ENCODE measurements around the gene ADCY2.
A peak's percentile ranks its signal among the peaks of the same experiment; 100 is the strongest.

Gene ADCY2

DNA sequence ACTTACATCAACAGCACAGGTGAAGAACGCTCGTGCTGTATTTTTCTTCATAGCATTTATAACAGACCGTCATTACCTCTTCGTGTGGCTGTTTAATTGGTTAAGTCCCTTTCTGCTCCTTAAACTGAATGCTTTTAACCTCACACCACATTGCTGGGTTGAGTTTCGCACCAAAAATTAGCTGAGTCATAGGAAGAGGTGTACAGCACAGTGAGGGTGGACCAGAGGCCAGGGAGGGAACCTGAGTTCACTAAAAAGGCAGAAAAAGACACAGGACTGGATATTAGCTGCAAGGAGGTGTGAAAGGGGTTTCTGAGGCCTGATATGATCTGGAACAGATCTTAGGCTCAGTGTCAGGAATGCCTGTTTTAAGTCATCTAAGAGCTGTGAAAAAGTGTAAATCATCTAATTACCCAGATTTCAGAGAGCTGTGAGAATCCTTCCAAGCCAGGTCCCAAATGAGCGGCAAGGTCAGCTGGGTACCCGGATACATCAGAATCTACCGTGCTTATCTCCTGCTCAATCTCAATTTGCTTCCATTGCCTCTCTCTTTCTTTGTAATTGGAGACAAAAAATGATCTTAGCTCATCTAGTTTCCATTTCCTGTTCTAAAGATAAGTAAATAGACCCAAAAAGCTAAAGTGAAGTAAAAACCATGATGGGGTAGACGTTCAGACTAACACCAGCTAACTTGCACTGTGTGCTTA, 462.1 kb downstream of the ADCY2 start:
- TF ChIP-seq, protein P1, sequence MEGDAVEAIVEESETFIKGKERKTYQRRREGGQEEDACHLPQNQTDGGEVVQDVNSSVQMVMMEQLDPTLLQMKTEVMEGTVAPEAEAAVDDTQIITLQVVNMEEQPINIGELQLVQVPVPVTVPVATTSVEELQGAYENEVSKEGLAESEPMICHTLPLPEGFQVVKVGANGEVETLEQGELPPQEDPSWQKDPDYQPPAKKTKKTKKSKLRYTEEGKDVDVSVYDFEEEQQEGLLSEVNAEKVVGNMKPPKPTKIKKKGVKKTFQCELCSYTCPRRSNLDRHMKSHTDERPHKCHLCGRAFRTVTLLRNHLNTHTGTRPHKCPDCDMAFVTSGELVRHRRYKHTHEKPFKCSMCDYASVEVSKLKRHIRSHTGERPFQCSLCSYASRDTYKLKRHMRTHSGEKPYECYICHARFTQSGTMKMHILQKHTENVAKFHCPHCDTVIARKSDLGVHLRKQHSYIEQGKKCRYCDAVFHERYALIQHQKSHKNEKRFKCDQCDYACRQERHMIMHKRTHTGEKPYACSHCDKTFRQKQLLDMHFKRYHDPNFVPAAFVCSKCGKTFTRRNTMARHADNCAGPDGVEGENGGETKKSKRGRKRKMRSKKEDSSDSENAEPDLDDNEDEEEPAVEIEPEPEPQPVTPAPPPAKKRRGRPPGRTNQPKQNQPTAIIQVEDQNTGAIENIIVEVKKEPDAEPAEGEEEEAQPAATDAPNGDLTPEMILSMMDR (conservative IDR thresholded peaks at IDR 0.05; ENCODE audit: low read depth, low read length) = no peak
- peak overlapping the region; percentile 28; the same call in 1 of the 2 replicates for H2AFZ ChIP-seq (ENCODE audit: low read depth)
- H3K9ac ChIP-seq = peak overlapping the region; percentile 64
- H3K27me3 ChIP-seq (ENCODE audit: insufficient read depth, low read depth) = no peaks in the 10 kb centered on the region
- H3K36me3 ChIP-seq (ENCODE audit: insufficient read depth) = peaks cover 6% of the 10 kb centered on the region; the same call in 1 of the 2 replicates
- H3K27ac ChIP-seq = peak overlapping the region; percentile 90
- peaks cover 48% of the 10 kb centered on the region for H3K4me1 ChIP-seq (ENCODE audit: low read depth, poor library complexity, severe bottlenecking)
- H3K4me3 ChIP-seq (IDR thresholded peaks at IDR 0.05; ENCODE audit: insufficient read depth, low read depth, low read length) = no peak overlapping the region
- no peaks in the 10 kb centered on the region for H3K79me2 ChIP-seq (ENCODE audit: insufficient read depth, low read depth)
- peak overlapping the region; percentile 96 for H3K4me2 ChIP-seq
- no peaks in the 10 kb centered on the region; the same call in 1 of the 2 replicates for H4K20me1 ChIP-seq (ENCODE audit: insufficient read depth)

DNA sequence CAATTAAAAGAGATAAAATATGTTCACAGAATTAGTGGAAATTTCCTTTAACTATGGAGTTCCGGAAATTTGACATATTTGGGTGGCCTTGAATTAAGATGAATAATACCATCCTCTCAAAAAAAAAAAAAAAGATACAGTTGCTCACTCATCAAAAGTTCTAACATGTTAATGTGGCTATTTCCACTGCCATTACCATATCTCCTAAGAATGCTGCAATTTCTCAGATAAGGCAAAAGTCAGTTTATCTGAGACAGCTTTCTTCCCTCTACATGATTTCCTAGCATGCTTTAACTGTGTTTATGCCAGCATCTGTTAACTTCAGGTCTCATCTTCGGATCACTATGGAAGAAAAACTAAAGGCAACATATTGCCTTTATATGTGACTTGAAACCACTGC, 470.3 kb downstream of the ADCY2 start:
- Histone ChIP-seq H2AFZ (ENCODE audit: low read depth) (no peak overlapping the region), H3K4me1 (ENCODE audit: low read depth, poor library complexity, severe bottlenecking) (peaks cover 20% of the 10 kb centered on the region), H3K27me3 (ENCODE audit: insufficient read depth, low read depth) (no peaks in the 10 kb centered on the region), H3K36me3 (ENCODE audit: insufficient read depth) (peaks cover 6% of the 10 kb centered on the region; the same call in 1 of the 2 replicates), H3K4me2 (no peak overlapping the region), H4K20me1 (ENCODE audit: insufficient read depth) (no peaks in the 10 kb centered on the region; the same call in 1 of the 2 replicates), H3K4me3 (IDR thresholded peaks at IDR 0.05; ENCODE audit: insufficient read depth, low read depth, low read length) (no peak overlapping the region), H3K79me2 (ENCODE audit: insufficient read depth, low read depth) (peaks cover 59% of the 10 kb centered on the region), H3K9ac (no peak overlapping the region), H3K27ac (no peak overlapping the region)
- TF ChIP-seq, protein P1 (conservative IDR thresholded peaks at IDR 0.05; ENCODE audit: low read depth, low read length) = no peak

DNA sequence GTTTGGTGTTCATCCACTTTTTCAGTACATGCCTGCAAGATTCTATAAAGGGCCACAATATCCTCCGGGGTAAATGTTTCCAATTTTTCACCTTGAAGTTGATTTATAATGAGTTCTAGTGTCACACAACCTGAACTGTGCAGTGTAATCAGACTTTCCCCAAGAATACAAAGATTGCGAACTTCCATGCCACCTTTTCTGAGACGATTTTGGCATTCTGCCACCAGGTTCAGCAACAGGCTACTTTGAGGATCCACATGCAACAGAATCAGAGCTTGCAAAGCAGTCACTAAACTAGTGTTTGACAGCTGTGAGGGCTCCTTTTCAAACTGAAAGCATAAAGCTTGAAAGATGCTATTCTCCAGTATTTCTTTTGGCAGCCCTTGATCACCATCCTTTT, 471.3 kb downstream of the ADCY2 start:
- no peak overlapping the region for H3K4me3 ChIP-seq (IDR thresholded peaks at IDR 0.05; ENCODE audit: insufficient read depth, low read depth, low read length)
- no peaks in the 10 kb centered on the region; the same call in 1 of the 2 replicates for H3K36me3 ChIP-seq (ENCODE audit: insufficient read depth)
- H4K20me1 ChIP-seq (ENCODE audit: insufficient read depth) = no peaks in the 10 kb centered on the region
- H3K4me2 ChIP-seq = peak overlapping the region; percentile 97
- TF ChIP-seq, protein P1 (conservative IDR thresholded peaks at IDR 0.05; ENCODE audit: low read depth, low read length) = no peak
- H3K4me1 ChIP-seq (ENCODE audit: low read depth, poor library complexity, severe bottlenecking) = peaks cover 23% of the 10 kb centered on the region
- H3K9ac ChIP-seq = no peak overlapping the region
- H2AFZ ChIP-seq (ENCODE audit: low read depth) = no peak overlapping the region
- peaks cover 68% of the 10 kb centered on the region for H3K79me2 ChIP-seq (ENCODE audit: insufficient read depth, low read depth)
- H3K27ac ChIP-seq = no peak overlapping the region
- H3K27me3 ChIP-seq (ENCODE audit: insufficient read depth, low read depth) = no peaks in the 10 kb centered on the region

DNA sequence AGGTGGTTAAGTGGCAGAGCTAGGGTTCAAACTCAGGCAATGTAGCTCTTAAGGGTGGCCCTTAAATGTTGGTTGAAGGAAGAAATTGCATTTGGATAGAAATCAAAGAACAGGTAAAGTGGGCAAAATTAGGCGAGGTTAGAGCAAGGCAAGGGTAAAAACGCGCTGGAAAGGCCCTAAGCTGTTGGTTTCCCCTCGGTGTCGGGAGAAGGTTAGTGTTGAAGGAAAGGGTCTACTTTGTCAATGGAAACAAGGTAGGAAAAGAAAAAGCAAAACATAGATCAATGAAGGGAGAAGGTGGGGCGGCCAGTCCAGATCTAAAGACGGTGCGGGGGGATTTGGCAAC, 472.5 kb downstream of the ADCY2 start:
- no peaks in the 10 kb centered on the region; the same call in 1 of the 2 replicates for H3K36me3 ChIP-seq (ENCODE audit: insufficient read depth)
- TF ChIP-seq, protein P1 (conservative IDR thresholded peaks at IDR 0.05; ENCODE audit: low read depth, low read length) = no peak
- H3K4me1 ChIP-seq (ENCODE audit: low read depth, poor library complexity, severe bottlenecking) = peaks cover 35% of the 10 kb centered on the region

More for the DNA sequence above, 472.5 kb downstream of the ADCY2 start:
- H4K20me1 ChIP-seq (ENCODE audit: insufficient read depth) = no peaks in the 10 kb centered on the region
- peaks cover 80% of the 10 kb centered on the region for H3K79me2 ChIP-seq (ENCODE audit: insufficient read depth, low read depth)
- peak overlapping the region; percentile 97 for H3K4me2 ChIP-seq
- peak overlapping the region; percentile 85; the same call in 1 of the 2 replicates for H3K9ac ChIP-seq
- H3K27me3 ChIP-seq (ENCODE audit: insufficient read depth, low read depth) = no peaks in the 10 kb centered on the region
- H3K27ac ChIP-seq = peak overlapping the region; percentile 26; the same call in 1 of the 2 replicates
- H3K4me3 ChIP-seq (IDR thresholded peaks at IDR 0.05; ENCODE audit: insufficient read depth, low read depth, low read length) = no peak overlapping the region
- H2AFZ ChIP-seq (ENCODE audit: low read depth) = peak overlapping the region; percentile 78

All from KMS-11 (cell line).